ENCODE data around the gene PTOV1. TPM values are rescaled to one million over a fixed set of nuclear protein-coding genes. Genes with fewer than 3 reads are reported as not detected.

PTOV1 gene
- total RNA-seq, 1 experiment from 2014 or later: 114 TPM

DNA sequence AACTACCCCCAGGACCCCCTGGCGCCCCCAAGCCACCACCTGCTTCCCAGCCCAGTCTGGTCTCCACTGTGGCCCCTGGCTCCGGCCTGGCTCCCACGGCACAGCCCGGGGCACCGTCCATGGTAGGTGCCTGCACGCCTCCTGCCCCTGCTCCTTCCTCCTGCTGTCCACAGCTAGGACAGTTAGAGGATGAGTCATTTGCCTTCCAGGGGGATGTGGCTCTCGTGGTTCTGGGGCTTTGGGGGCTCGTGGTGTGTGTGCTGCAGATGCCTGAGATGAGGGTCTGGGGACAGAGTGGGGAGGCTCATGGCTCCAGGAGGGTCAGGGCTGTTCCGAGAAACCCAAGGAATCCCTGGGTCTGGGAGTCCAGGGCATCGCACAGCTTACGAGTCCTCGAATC lies 20.2 kb upstream of the PTOV1 start:
- CTCF ChIA-PET: no interaction called here
- ATAC-seq (no peak), DNase-seq (ENCODE audit: low read depth, low spot score) (no peak)
- no TSS peak for BruUV-seq (replicated peaks)
- in situ Hi-C loops (cut with HindIII; ENCODE audit: low pct_unique_long_range_greater_than_20kb, low sequenced_read_pairs) (no loop called here), intact Hi-C loops (cut with micrococcal nuclease; ENCODE audit: unreplicated experiment) (no loop called here)
- Histone ChIP-seq H3K27me3 (ENCODE audit: control insufficient read depth, insufficient read depth, low read length) (no peaks in the 10 kb centered on the region), H3K27ac (ENCODE audit: low read length) (no peak overlapping the region), H3K4me1 (ENCODE audit: control insufficient read depth, insufficient read depth, low read length) (no peaks in the 10 kb centered on the region), H3K4me3 (ENCODE audit: low read depth in 2 of 2, low read length in 2 of 2) (no peak overlapping the region), H3K36me3 (ENCODE audit: control insufficient read depth, insufficient read depth, low read length) (no peaks in the 10 kb centered on the region; the same call in 1 of the 2 replicates), H3K9me3 (ENCODE audit: control insufficient read depth, insufficient read depth, low read depth, low read length) (no peaks in the 10 kb centered on the region)
- TF ChIP-seq SIN3A (IDR thresholded peaks at IDR 0.05; ENCODE audit: borderline replicate concordance, insufficient read depth, low read depth, low read length): no peak
- TF ChIP-seq, protein P1, sequence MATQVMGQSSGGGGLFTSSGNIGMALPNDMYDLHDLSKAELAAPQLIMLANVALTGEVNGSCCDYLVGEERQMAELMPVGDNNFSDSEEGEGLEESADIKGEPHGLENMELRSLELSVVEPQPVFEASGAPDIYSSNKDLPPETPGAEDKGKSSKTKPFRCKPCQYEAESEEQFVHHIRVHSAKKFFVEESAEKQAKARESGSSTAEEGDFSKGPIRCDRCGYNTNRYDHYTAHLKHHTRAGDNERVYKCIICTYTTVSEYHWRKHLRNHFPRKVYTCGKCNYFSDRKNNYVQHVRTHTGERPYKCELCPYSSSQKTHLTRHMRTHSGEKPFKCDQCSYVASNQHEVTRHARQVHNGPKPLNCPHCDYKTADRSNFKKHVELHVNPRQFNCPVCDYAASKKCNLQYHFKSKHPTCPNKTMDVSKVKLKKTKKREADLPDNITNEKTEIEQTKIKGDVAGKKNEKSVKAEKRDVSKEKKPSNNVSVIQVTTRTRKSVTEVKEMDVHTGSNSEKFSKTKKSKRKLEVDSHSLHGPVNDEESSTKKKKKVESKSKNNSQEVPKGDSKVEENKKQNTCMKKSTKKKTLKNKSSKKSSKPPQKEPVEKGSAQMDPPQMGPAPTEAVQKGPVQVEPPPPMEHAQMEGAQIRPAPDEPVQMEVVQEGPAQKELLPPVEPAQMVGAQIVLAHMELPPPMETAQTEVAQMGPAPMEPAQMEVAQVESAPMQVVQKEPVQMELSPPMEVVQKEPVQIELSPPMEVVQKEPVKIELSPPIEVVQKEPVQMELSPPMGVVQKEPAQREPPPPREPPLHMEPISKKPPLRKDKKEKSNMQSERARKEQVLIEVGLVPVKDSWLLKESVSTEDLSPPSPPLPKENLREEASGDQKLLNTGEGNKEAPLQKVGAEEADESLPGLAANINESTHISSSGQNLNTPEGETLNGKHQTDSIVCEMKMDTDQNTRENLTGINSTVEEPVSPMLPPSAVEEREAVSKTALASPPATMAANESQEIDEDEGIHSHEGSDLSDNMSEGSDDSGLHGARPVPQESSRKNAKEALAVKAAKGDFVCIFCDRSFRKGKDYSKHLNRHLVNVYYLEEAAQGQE (IDR thresholded peaks at IDR 0.05; ENCODE audit: insufficient read depth in 1 of 2, low read depth in 2 of 2, low read length in 1 of 2): no peak
- no peak for TF ChIP-seq POLR2AphosphoS5 (IDR thresholded peaks at IDR 0.05; ENCODE audit: low read depth, low read length)
- TF ChIP-seq TCF7L2 (IDR thresholded peaks at IDR 0.05; ENCODE audit: low read depth, low read length): no peak
- TF ChIP-seq, protein P2, sequence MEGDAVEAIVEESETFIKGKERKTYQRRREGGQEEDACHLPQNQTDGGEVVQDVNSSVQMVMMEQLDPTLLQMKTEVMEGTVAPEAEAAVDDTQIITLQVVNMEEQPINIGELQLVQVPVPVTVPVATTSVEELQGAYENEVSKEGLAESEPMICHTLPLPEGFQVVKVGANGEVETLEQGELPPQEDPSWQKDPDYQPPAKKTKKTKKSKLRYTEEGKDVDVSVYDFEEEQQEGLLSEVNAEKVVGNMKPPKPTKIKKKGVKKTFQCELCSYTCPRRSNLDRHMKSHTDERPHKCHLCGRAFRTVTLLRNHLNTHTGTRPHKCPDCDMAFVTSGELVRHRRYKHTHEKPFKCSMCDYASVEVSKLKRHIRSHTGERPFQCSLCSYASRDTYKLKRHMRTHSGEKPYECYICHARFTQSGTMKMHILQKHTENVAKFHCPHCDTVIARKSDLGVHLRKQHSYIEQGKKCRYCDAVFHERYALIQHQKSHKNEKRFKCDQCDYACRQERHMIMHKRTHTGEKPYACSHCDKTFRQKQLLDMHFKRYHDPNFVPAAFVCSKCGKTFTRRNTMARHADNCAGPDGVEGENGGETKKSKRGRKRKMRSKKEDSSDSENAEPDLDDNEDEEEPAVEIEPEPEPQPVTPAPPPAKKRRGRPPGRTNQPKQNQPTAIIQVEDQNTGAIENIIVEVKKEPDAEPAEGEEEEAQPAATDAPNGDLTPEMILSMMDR (IDR thresholded peaks at IDR 0.05): no peak
- POLR2A ChIA-PET: no interaction called here

DNA sequence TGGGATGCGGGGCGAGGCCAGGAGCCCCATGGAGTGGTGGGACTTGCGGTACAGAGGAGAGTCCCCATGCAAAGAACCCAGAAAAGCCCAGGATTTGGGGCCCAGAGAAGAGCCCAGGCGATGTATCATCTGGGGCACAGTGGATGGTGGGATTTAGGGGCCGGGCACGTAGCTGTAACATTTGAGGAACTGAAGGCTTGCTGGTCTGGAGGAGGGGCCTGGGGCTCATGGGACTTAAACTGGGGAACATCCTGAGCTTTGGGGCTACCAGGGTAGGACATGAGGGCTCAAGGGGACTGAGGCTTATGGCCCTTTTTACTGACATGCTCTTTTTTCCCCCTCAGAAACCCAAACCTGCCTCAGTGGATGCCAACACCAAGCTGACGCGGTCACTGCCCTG lies 19.4 kb upstream of the PTOV1 start:
- ATAC-seq (no peak), DNase-seq (ENCODE audit: low read depth, low spot score) (no peak)
- Histone ChIP-seq H3K36me3 (ENCODE audit: control insufficient read depth, insufficient read depth, low read length) (no peaks in the 10 kb centered on the region; the same call in 1 of the 2 replicates), H3K4me1 (ENCODE audit: control insufficient read depth, insufficient read depth, low read length) (no peaks in the 10 kb centered on the region), H3K27me3 (ENCODE audit: control insufficient read depth, insufficient read depth, low read length) (no peaks in the 10 kb centered on the region), H3K27ac (ENCODE audit: low read length) (no peak overlapping the region), H3K4me3 (ENCODE audit: low read depth in 2 of 2, low read length in 2 of 2) (no peak overlapping the region), H3K9me3 (ENCODE audit: control insufficient read depth, insufficient read depth, low read depth, low read length) (no peaks in the 10 kb centered on the region)
- POLR2A ChIA-PET: no interaction called here
- in situ Hi-C loops (cut with HindIII; ENCODE audit: low pct_unique_long_range_greater_than_20kb, low sequenced_read_pairs): no loop called here
- no TSS peak for BruUV-seq (replicated peaks)
- TF ChIP-seq, protein P1 (IDR thresholded peaks at IDR 0.05; ENCODE audit: insufficient read depth in 1 of 2, low read depth in 2 of 2, low read length in 1 of 2): no peak
- TF ChIP-seq POLR2AphosphoS5 (IDR thresholded peaks at IDR 0.05; ENCODE audit: low read depth, low read length) (no peak), SIN3A (IDR thresholded peaks at IDR 0.05; ENCODE audit: borderline replicate concordance, insufficient read depth, low read depth, low read length) (no peak)
- TF ChIP-seq, protein P2 (IDR thresholded peaks at IDR 0.05): no peak
- CTCF ChIA-PET: no interaction called here
- intact Hi-C loops (cut with micrococcal nuclease; ENCODE audit: unreplicated experiment): no loop called here
